Measurements from ENCODE around the gene SLC9A2.

DNA sequence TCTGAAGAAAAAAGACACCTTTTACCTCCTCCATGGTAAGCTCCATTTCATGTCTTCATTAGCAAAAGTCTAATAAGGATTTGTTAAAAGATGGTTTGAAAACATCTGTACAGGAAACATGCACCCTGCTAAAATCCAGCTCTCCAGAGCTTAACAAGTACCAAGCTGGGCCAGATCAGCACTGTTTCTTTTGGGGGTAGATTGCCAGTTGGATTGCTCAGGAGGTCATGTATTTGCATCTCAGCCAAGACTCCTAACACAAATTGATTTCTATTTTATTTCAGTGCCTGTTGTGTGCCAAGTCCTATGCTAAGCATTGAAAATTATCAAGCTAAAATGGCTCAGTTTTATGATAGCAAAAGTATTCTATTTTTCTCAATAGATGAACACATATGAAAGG, 139.1 kb downstream of the SLC9A2 start:
- TF ChIP-seq POLR2A (IDR thresholded peaks at IDR 0.05): no peak
- TF ChIP-seq, protein P1, sequence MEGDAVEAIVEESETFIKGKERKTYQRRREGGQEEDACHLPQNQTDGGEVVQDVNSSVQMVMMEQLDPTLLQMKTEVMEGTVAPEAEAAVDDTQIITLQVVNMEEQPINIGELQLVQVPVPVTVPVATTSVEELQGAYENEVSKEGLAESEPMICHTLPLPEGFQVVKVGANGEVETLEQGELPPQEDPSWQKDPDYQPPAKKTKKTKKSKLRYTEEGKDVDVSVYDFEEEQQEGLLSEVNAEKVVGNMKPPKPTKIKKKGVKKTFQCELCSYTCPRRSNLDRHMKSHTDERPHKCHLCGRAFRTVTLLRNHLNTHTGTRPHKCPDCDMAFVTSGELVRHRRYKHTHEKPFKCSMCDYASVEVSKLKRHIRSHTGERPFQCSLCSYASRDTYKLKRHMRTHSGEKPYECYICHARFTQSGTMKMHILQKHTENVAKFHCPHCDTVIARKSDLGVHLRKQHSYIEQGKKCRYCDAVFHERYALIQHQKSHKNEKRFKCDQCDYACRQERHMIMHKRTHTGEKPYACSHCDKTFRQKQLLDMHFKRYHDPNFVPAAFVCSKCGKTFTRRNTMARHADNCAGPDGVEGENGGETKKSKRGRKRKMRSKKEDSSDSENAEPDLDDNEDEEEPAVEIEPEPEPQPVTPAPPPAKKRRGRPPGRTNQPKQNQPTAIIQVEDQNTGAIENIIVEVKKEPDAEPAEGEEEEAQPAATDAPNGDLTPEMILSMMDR (IDR thresholded peaks at IDR 0.05): no peak

Measured in Peyer's patch (tissue), 4 donors.